Measurements from ENCODE around the gene CSF3R. TPM values are rescaled to one million over a fixed set of nuclear protein-coding genes. Genes with fewer than 3 reads are reported as not detected.
A peak's percentile ranks its signal among the peaks of the same experiment; 100 is the strongest.

Gene CSF3R
- total and polyA plus RNA-seq, 2 experiments from 2014 or later, result 3.3 to 6.0 TPM

GRCh38 chr1:36522461-36523229 lies 39.9 kb upstream of the CSF3R start:
- Histone ChIP-seq H3K36me3 (no peaks in the 10 kb centered on the region), H3K27ac (no peak overlapping the region), H3K9me3 (ENCODE audit: low read depth) (no peaks in the 10 kb centered on the region), H3K4me1 (ENCODE audit: low read depth) (no peaks in the 10 kb centered on the region), H3K27me3 (no peaks in the 10 kb centered on the region), H3K4me3 (no peak overlapping the region)
- no peak for TF ChIP-seq CTCF (IDR thresholded peaks at IDR 0.05; ENCODE audit: low read depth, low read length)
- DNase-seq (ENCODE audit: low read depth in 1 of 2, low spot score in 1 of 2), result no peak

- no peaks in the 10 kb centered on the region for H3K4me1 ChIP-seq (ENCODE audit: low read depth)
- no peaks in the 10 kb centered on the region for H3K36me3 ChIP-seq
- no peaks in the 10 kb centered on the region for H3K9me3 ChIP-seq (ENCODE audit: low read depth)
- H3K4me3 ChIP-seq, result no peak overlapping the region
- H3K27ac ChIP-seq, result no peak overlapping the region
- no peak for TF ChIP-seq CTCF (IDR thresholded peaks at IDR 0.05; ENCODE audit: low read depth, low read length)
- no peaks in the 10 kb centered on the region for H3K27me3 ChIP-seq
- no peak for DNase-seq (ENCODE audit: low read depth in 1 of 2, low spot score in 1 of 2)
These were observed 39.3 kb upstream of the CSF3R start for GRCh38 chr1:36522021-36522420.

- no peak for TF ChIP-seq CTCF (IDR thresholded peaks at IDR 0.05; ENCODE audit: low read depth, low read length)
- Histone ChIP-seq H3K27me3 (no peaks in the 10 kb centered on the region), H3K36me3 (no peaks in the 10 kb centered on the region), H3K9me3 (ENCODE audit: low read depth) (no peaks in the 10 kb centered on the region), H3K4me1 (ENCODE audit: low read depth) (no peaks in the 10 kb centered on the region), H3K27ac (no peak overlapping the region), H3K4me3 (no peak overlapping the region)
- no peak for DNase-seq (ENCODE audit: low read depth in 1 of 2, low spot score in 1 of 2)
These were observed 38.2 kb upstream of the CSF3R start for GRCh38 chr1:36520771-36521420.

- H3K4me1 ChIP-seq (ENCODE audit: low read depth), result no peaks in the 10 kb centered on the region
- no peak overlapping the region for H3K4me3 ChIP-seq
- TF ChIP-seq CTCF (IDR thresholded peaks at IDR 0.05; ENCODE audit: low read depth, low read length), result no peak
- H3K9me3 ChIP-seq (ENCODE audit: low read depth), result no peaks in the 10 kb centered on the region
- H3K27ac ChIP-seq, result no peak overlapping the region
- no peak for DNase-seq (ENCODE audit: low read depth in 1 of 2, low spot score in 1 of 2)
- H3K27me3 ChIP-seq, result no peaks in the 10 kb centered on the region
- H3K36me3 ChIP-seq, result no peaks in the 10 kb centered on the region
These were observed 37.3 kb upstream of the CSF3R start for GRCh38 chr1:36520056-36520455.

- H3K27me3 ChIP-seq, result no peaks in the 10 kb centered on the region
These were observed 34.5 kb upstream of the CSF3R start for GRCh38 chr1:36517011-36517771.

More at GRCh38 chr1:36517011-36517771, 34.5 kb upstream of the CSF3R start:
- Histone ChIP-seq H3K27ac (no peak overlapping the region), H3K9me3 (ENCODE audit: low read depth) (no peaks in the 10 kb centered on the region), H3K4me3 (no peak overlapping the region), H3K4me1 (ENCODE audit: low read depth) (no peaks in the 10 kb centered on the region), H3K36me3 (no peaks in the 10 kb centered on the region)
- peak in 1 of 2 donors; percentile 13 for DNase-seq (ENCODE audit: low read depth in 1 of 2, low spot score in 1 of 2)
- no peak for TF ChIP-seq CTCF (IDR thresholded peaks at IDR 0.05; ENCODE audit: low read depth, low read length)

All from cardiac muscle cell (in vitro differentiated cells and primary cell).